Glutamatergic neuron (in vitro differentiated cells): ENCODE data around the gene CCDC127. TPM values are rescaled to one million over a fixed set of nuclear protein-coding genes. Genes with fewer than 3 reads are reported as not detected.

Source experiments
- DNase-seq: peaks from one replicate; pipeline ENCODE4 v3.0.0; 2022
- H3K27ac Mint-ChIP-seq: one replicate; pipeline ENCODE4 v1.8.0; 2020; ENCODE audit warnings: mild to moderate bottlenecking, mixed read lengths, inconsistent platforms; ENCODE audit not compliant: unreplicated experiment
- H3K27me3 Mint-ChIP-seq: one replicate; pipeline ENCODE4 v1.8.0; 2020; ENCODE audit warnings: mild to moderate bottlenecking, moderate library complexity, mixed read lengths, inconsistent platforms; ENCODE audit not compliant: unreplicated experiment
- H3K36me3 Mint-ChIP-seq: one replicate; pipeline ENCODE4 v1.8.0; 2020; ENCODE audit warnings: mild to moderate bottlenecking, mixed read lengths, inconsistent platforms; ENCODE audit not compliant: unreplicated experiment
- H3K4me1 Mint-ChIP-seq: one replicate; pipeline ENCODE4 v1.8.0; 2020; ENCODE audit warnings: mild to moderate bottlenecking, low read depth, mixed read lengths, inconsistent platforms; ENCODE audit not compliant: unreplicated experiment
- H3K4me3 Mint-ChIP-seq: one replicate; pipeline ENCODE4 v1.8.0; 2020; ENCODE audit warnings: mild to moderate bottlenecking, mixed read lengths, inconsistent platforms; ENCODE audit not compliant: unreplicated experiment
- H3K9me3 Mint-ChIP-seq: one replicate; pipeline ENCODE4 v1.8.0; 2020; ENCODE audit warnings: mild to moderate bottlenecking, moderate library complexity, mixed read lengths, inconsistent platforms; ENCODE audit not compliant: unreplicated experiment
- total RNA-seq: library from RNA; stranded (reverse); fragmentation: NEBNext Ultra II Directional; extraction: Animal tissue kit (Norgen Biotek cat#: 25700); gene quantifications from one replicate; pipeline ENCODE4 v1.2.1, GENCODE V29; 2021; ENCODE audit not compliant: unreplicated experiment
- TF ChIP-seq, protein P1 (sequence below): fragments of 200-600 bp; sonication (generic); IDR thresholded peaks from one replicate; pipeline ENCODE4 v1.5.0; 2021; ENCODE audit not compliant: partially characterized antibody, unreplicated experiment

The CCDC127 gene
- total RNA-seq, 1 donor from 2014 or later, result 11.9 TPM

DNA sequence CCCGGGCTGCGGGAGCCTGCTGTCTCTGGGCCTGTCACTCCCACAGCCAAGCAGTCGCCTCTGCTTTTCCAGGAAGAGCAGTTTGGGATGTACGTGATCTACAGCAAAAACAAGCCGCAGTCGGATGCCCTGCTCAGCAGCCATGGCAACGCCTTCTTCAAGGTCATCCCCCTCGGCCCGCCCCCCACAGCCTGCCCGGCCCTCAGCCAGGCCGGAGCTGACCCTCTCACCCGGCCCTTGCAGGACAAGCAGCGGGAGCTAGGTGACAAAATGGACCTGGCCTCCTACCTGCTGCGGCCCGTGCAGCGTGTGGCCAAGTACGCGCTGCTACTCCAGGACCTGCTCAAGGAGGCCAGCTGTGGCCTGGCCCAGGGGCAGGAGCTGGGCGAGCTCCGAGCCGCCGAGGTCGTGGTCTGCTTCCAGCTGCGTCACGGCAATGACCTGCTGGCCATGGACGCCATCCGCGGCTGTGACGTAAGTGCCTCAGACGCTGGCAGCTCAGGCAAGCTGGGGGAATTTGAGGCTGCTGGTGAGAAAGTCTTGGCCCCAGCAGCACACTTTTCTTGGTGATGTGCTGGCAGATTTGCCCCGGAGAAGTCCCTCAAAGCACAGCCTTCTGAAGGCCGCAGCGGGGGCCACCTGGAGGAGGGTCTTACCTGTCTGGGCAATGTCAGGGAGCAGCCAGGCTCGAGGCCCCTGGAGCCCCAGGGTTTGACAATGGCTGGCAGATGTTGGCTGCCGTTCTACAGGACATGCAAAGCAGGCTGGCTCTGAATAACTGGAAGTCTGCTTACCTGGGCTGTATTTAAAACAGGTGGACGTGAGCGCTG lies 46.8 kb downstream of the CCDC127 start:
- peaks cover 9% of the 10 kb centered on the region for H3K27me3 Mint-ChIP-seq
- TF ChIP-seq, protein P1, sequence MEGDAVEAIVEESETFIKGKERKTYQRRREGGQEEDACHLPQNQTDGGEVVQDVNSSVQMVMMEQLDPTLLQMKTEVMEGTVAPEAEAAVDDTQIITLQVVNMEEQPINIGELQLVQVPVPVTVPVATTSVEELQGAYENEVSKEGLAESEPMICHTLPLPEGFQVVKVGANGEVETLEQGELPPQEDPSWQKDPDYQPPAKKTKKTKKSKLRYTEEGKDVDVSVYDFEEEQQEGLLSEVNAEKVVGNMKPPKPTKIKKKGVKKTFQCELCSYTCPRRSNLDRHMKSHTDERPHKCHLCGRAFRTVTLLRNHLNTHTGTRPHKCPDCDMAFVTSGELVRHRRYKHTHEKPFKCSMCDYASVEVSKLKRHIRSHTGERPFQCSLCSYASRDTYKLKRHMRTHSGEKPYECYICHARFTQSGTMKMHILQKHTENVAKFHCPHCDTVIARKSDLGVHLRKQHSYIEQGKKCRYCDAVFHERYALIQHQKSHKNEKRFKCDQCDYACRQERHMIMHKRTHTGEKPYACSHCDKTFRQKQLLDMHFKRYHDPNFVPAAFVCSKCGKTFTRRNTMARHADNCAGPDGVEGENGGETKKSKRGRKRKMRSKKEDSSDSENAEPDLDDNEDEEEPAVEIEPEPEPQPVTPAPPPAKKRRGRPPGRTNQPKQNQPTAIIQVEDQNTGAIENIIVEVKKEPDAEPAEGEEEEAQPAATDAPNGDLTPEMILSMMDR, result no peak
- H3K36me3 Mint-ChIP-seq, result no peaks in the 10 kb centered on the region
- H3K4me3 Mint-ChIP-seq, result no peak overlapping the region
- peak; percentile 21 for DNase-seq
- peaks cover 9% of the 10 kb centered on the region for H3K9me3 Mint-ChIP-seq
- peaks cover 4% of the 10 kb centered on the region for H3K4me1 Mint-ChIP-seq
- no peak overlapping the region for H3K27ac Mint-ChIP-seq

DNA sequence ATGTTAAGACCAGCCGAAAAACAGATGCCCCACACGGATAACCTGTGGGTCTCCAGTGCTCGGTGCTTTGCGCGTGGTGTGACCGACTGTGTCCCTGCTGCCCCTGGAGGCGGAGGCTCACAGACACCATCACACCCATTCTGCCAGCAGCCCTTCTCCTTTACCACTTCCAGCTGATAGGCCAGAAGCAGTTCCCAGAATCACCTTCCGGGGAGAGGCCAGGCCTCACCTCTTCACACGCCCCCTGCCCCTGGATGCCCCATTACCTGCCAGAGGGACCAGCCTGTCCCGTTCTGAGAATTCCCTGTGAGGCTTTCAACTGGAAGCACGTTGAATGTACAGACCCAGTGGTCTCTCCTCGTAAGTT lies 48.2 kb downstream of the CCDC127 start:
- Mint-ChIP-seq H3K27me3 (peaks cover 9% of the 10 kb centered on the region), H3K27ac (no peak overlapping the region), H3K9me3 (peaks cover 9% of the 10 kb centered on the region), H3K4me3 (no peak overlapping the region), H3K4me1 (peaks cover 4% of the 10 kb centered on the region), H3K36me3 (no peaks in the 10 kb centered on the region)
- TF ChIP-seq, protein P1, result no peak
- DNase-seq, result peak; percentile 19

DNA sequence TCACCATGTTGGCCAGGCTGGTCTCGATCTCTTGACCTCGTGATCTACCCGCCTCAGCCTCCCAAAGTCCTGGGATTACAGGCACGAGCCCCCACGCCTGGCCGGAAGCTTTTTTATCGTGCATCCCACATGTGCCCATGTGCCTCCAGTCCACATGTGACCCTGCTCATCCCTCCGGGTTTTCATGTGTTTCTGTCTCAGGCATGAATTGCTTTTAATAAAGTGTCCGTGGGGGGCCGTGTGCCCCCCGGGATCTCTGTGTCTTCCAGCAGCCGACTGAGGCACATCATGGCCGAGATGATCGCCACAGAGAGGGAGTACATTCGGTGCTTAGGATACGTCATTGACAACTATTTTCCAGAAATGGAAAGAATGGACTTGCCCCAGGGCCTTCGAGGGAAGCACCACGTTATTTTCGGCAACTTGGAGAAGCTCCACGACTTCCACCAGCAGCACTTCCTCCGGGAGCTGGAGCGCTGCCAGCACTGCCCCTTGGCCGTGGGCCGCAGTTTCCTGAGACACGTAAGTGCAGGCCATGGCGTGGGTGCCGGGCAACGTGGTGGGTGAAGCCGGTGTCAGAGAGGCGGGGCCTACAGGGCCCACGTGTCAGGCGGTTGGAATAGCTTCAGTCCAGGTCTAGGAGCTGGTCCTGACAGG lies 48.8 kb downstream of the CCDC127 start:
- peak; percentile 5 for DNase-seq
- Mint-ChIP-seq H3K4me3 (no peak overlapping the region), H3K27ac (no peak overlapping the region), H3K36me3 (no peaks in the 10 kb centered on the region), H3K27me3 (peaks cover 10% of the 10 kb centered on the region), H3K4me1 (peaks cover 4% of the 10 kb centered on the region), H3K9me3 (peaks cover 7% of the 10 kb centered on the region)
- TF ChIP-seq, protein P1, result no peak

DNA sequence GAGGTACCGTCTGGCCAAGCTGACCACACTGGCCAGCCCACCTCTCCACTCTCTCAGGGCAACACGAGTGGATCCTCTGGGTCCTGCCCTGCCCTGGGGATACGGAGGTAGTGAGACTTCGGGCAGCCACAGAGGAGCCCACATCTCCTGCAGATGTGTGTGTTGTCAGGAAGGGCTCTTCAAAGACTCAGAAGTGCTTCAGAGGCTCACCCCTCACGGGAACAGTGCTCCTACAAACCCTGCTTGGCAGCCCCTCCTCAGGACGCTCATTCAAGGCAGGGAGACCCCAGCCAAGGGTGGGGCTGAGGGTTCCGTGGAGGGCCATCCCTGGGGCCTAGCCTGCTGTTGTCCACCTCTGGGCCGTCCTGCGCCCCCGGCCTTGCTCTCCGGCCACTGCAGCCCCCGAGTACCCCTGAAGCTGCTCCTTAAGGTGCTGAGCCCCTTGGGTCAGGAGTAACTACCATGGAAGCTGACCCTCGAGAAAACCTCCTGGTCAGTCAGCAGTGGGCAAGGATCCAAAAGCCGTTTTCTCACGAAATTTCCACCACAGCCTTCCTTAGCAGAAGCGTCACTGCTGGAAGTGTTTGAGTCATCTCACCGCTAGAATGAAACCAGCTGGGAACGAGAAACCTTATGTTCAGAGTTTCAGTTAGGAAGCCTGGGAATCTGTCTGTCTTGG lies 49.8 kb downstream of the CCDC127 start:
- TF ChIP-seq, protein P1, result no peak
- H3K27me3 Mint-ChIP-seq, result peaks cover 9% of the 10 kb centered on the region
- H3K4me3 Mint-ChIP-seq, result no peak overlapping the region
- H3K36me3 Mint-ChIP-seq, result no peaks in the 10 kb centered on the region
- peaks cover 11% of the 10 kb centered on the region for H3K9me3 Mint-ChIP-seq
- peaks cover 4% of the 10 kb centered on the region for H3K4me1 Mint-ChIP-seq
- peak; percentile 5 for DNase-seq
- no peak overlapping the region for H3K27ac Mint-ChIP-seq
